Liver (tissue), 9 donors: ENCODE data around the gene FRMD5. TPM values are rescaled to one million over a fixed set of nuclear protein-coding genes. Genes with fewer than 3 reads are reported as not detected.

Experiments used
- DNase-seq: peaks from one replicate; pipeline ENCODE4 v3.0.0-alpha.2; 2017; ENCODE audit warnings: low spot score
- H3K27ac ChIP-seq, 2 donors: one replicate each; pipeline ENCODE4 v1.7.0; 2013; ENCODE audit warnings: inconsistent platforms in 2 of 2, low read length in 2 of 2, control low read depth in 1 of 2, low read depth in 1 of 2, mild to moderate bottlenecking in 1 of 2
- H3K27me3 ChIP-seq, 4 donors: one replicate each; pipeline versions ENCODE4 v1.6.1 to v1.7.0; 2013; ENCODE audit warnings: low read length in 3 of 4, inconsistent platforms in 1 of 4, mild to moderate bottlenecking in 1 of 4, moderate library complexity in 1 of 4; ENCODE audit not compliant: control insufficient read depth in 4 of 4, insufficient read depth in 4 of 4
- H3K36me3 ChIP-seq, 4 donors: one replicate each; pipeline versions ENCODE4 v1.6.1 to v1.7.0; 2013; ENCODE audit warnings: low read length in 3 of 4, mild to moderate bottlenecking in 3 of 4, low read depth in 1 of 4, moderate library complexity in 1 of 4; ENCODE audit not compliant: control insufficient read depth in 4 of 4, insufficient read depth in 3 of 4
- H3K4me1 ChIP-seq, 4 donors: one replicate each; pipeline versions ENCODE4 v1.6.1 to v1.7.0; 2013; ENCODE audit warnings: low read length in 3 of 4, mild to moderate bottlenecking in 3 of 4, moderate library complexity in 1 of 4; ENCODE audit not compliant: control insufficient read depth in 4 of 4, insufficient read depth in 4 of 4
- H3K4me3 ChIP-seq, 3 donors: one replicate each; pipeline versions ENCODE4 v1.6.1 to v1.7.0; 2013; ENCODE audit warnings: low read length in 3 of 3, control low read depth in 1 of 3, low read depth in 1 of 3, mild to moderate bottlenecking in 1 of 3
- H3K9ac ChIP-seq, 2 donors: one replicate each; pipeline ENCODE4 v1.7.0; 2013; ENCODE audit warnings: low read length in 2 of 2, mild to moderate bottlenecking in 2 of 2, moderate library complexity in 2 of 2, control low read depth in 1 of 2, low read depth in 1 of 2
- H3K9me3 ChIP-seq, 4 donors: one replicate each; pipeline versions ENCODE4 v1.6.1 to v1.7.0; 2013; ENCODE audit warnings: low read length in 3 of 4; ENCODE audit not compliant: control insufficient read depth in 4 of 4
- CTCF ChIP-seq: fragments of 150-350 bp; IDR thresholded peaks from 2 replicates; pipeline ENCODE4 v1.5.1; 2017; ENCODE audit warnings: improper control_type of control experiment, low read depth, low read length; ENCODE audit not compliant: missing input control
- EGR1 ChIP-seq, 2 donors: IDR thresholded peaks; 2 replicates each; pipeline ENCODE4 v1.6.1; 2016 to 2018; ENCODE audit warnings: antibody characterized with exemption in 2 of 2, low read depth in 2 of 2
- FOXA1 ChIP-seq: IDR thresholded peaks from 2 replicates; pipeline ENCODE4 v1.6.1; 2016; ENCODE audit warnings: antibody characterized with exemption
- FOXA2 ChIP-seq: IDR thresholded peaks from 2 replicates; pipeline ENCODE4 v1.6.1; 2016; ENCODE audit warnings: antibody characterized with exemption
- GABPA ChIP-seq, 2 donors: IDR thresholded peaks in 1 of 2; conservative IDR thresholded peaks in 1 of 2; 2 replicates each; pipeline ENCODE4 v1.6.1; 2016; ENCODE audit warnings: antibody characterized with exemption in 2 of 2, mild to moderate bottlenecking in 1 of 2, moderate library complexity in 1 of 2
- HNF4A ChIP-seq, 2 donors: conservative IDR thresholded peaks; 2 replicates each; pipeline ENCODE4 v1.6.1; 2016; ENCODE audit warnings: antibody characterized with exemption in 2 of 2, mild to moderate bottlenecking in 2 of 2
- HNF4G ChIP-seq: IDR thresholded peaks from 2 replicates; pipeline ENCODE4 v1.6.1; 2016; ENCODE audit warnings: antibody characterized with exemption
- JUND ChIP-seq, 2 donors: IDR thresholded peaks; 2 replicates each; pipeline ENCODE4 v1.6.1; 2016; ENCODE audit warnings: antibody characterized with exemption in 2 of 2
- NR2F2 ChIP-seq: IDR thresholded peaks from 2 replicates; pipeline ENCODE4 v1.6.1; 2016; ENCODE audit warnings: antibody characterized with exemption
- RAD21 ChIP-seq, 2 donors: IDR thresholded peaks; 2 replicates each; pipeline ENCODE4 v1.6.1; 2016; ENCODE audit warnings: antibody characterized with exemption in 2 of 2, mild to moderate bottlenecking in 2 of 2
- RXRA ChIP-seq, 2 donors: IDR thresholded peaks; 2 replicates each; pipeline ENCODE4 v1.6.1; 2017 to 2018; ENCODE audit warnings: antibody characterized with exemption in 2 of 2, mild to moderate bottlenecking in 1 of 2
- SP1 ChIP-seq: IDR thresholded peaks from 2 replicates; pipeline ENCODE4 v1.6.1; 2018; ENCODE audit warnings: antibody characterized with exemption, mild to moderate bottlenecking
- TAF1 ChIP-seq: conservative IDR thresholded peaks from 2 replicates; pipeline ENCODE4 v1.6.1; 2016; ENCODE audit warnings: antibody characterized with exemption, mild to moderate bottlenecking
- YY1 ChIP-seq: IDR thresholded peaks from 2 replicates; pipeline ENCODE4 v1.6.1; 2016; ENCODE audit warnings: antibody characterized with exemption, mild to moderate bottlenecking
- ZBTB33 ChIP-seq: IDR thresholded peaks from 2 replicates; pipeline ENCODE4 v1.6.1; 2016; ENCODE audit warnings: antibody characterized with exemption
- whole genome bisulfite sequencing: extraction: QIAGEN DNeasy Blood & Tissue Kit; methylation state at CpG from one replicate; pipeline ENCODE4 v1.1.7; 2013; 5-methylcytosine and 5-hydroxymethylcytosine counted together
- polyA plus RNA-seq, 2 donors: library from polyadenylated mRNA; stranded (reverse) in 1 of 2; unstranded in 1 of 2; fragments of 200-250 nt in 1 of 2; fragments of >200 nt in 1 of 2; fragmentation: Nextera tagmentation in 1 of 2; extraction: Ambion mirVana in 1 of 2; gene quantifications; one replicate each; pipeline versions ENCODE4 v1.2.1 to v1.2.3, GENCODE V29; 2013 to 2015
- total RNA-seq, 2 donors: library from RNA; depleted of rRNA; stranded (reverse); fragments of >200 nt; gene quantifications; one replicate each; pipeline ENCODE4 v1.2.3, GENCODE V29; 2014
- TF ChIP-seq, protein P1 (sequence below): IDR thresholded peaks from 2 replicates; pipeline ENCODE4 v1.6.1; 2016; ENCODE audit warnings: antibody characterized with exemption, mild to moderate bottlenecking
- TF ChIP-seq, protein P2 (sequence below): IDR thresholded peaks from 2 replicates; pipeline ENCODE4 v1.6.1; 2016; ENCODE audit warnings: antibody characterized with exemption
- TF ChIP-seq, protein P3 (sequence below): IDR thresholded peaks from 2 replicates; pipeline ENCODE4 v1.6.1; 2016; ENCODE audit warnings: antibody characterized with exemption
- donor health status: healthy.
- donor health status: healthy.
- donor health status: healthy.
- donor health status: healthy.
- donor health status: healthy.

Gene FRMD5
- total and polyA plus RNA-seq, 4 donors: 0.01 to 0.25 TPM; not detected in 2

- Histone ChIP-seq H3K9ac (no peak overlapping the region), H3K4me1 (no peaks in the 10 kb centered on the region), H3K36me3 (no peaks in the 10 kb centered on the region), H3K9me3 (no peaks in the 10 kb centered on the region), H3K4me3 (no peak overlapping the region), H3K27me3 (no peaks in the 10 kb centered on the region), H3K27ac (no peak overlapping the region)
- no peak for DNase-seq
- TF ChIP-seq, protein P1, sequence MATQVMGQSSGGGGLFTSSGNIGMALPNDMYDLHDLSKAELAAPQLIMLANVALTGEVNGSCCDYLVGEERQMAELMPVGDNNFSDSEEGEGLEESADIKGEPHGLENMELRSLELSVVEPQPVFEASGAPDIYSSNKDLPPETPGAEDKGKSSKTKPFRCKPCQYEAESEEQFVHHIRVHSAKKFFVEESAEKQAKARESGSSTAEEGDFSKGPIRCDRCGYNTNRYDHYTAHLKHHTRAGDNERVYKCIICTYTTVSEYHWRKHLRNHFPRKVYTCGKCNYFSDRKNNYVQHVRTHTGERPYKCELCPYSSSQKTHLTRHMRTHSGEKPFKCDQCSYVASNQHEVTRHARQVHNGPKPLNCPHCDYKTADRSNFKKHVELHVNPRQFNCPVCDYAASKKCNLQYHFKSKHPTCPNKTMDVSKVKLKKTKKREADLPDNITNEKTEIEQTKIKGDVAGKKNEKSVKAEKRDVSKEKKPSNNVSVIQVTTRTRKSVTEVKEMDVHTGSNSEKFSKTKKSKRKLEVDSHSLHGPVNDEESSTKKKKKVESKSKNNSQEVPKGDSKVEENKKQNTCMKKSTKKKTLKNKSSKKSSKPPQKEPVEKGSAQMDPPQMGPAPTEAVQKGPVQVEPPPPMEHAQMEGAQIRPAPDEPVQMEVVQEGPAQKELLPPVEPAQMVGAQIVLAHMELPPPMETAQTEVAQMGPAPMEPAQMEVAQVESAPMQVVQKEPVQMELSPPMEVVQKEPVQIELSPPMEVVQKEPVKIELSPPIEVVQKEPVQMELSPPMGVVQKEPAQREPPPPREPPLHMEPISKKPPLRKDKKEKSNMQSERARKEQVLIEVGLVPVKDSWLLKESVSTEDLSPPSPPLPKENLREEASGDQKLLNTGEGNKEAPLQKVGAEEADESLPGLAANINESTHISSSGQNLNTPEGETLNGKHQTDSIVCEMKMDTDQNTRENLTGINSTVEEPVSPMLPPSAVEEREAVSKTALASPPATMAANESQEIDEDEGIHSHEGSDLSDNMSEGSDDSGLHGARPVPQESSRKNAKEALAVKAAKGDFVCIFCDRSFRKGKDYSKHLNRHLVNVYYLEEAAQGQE: no peak
- TF ChIP-seq ZBTB33: no peak
- TF ChIP-seq, protein P2, sequence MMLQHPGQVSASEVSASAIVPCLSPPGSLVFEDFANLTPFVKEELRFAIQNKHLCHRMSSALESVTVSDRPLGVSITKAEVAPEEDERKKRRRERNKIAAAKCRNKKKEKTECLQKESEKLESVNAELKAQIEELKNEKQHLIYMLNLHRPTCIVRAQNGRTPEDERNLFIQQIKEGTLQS: no peak
- no peak for TF ChIP-seq FOXA2
- TF ChIP-seq, protein P3, sequence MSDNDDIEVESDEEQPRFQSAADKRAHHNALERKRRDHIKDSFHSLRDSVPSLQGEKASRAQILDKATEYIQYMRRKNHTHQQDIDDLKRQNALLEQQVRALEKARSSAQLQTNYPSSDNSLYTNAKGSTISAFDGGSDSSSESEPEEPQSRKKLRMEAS: no peak
- TF ChIP-seq CTCF: no peak
- TF ChIP-seq EGR1 (IDR thresholded peaks at IDR 0.05; ENCODE audit: low read depth in 2 of 2): no peak
- TF ChIP-seq GABPA (IDR thresholded peaks at IDR 0.05 in 1 of 2, conservative IDR thresholded peaks at IDR 0.05 in 1 of 2): no peak
- no peak for TF ChIP-seq HNF4A (conservative IDR thresholded peaks at IDR 0.05)
- no peak for TF ChIP-seq RAD21 (IDR thresholded peaks at IDR 0.05)
- TF ChIP-seq NR2F2: no peak
- no peak for TF ChIP-seq FOXA1
- no peak for TF ChIP-seq JUND (IDR thresholded peaks at IDR 0.05)
- no peak for TF ChIP-seq YY1
- no peak for TF ChIP-seq SP1
- TF ChIP-seq RXRA (IDR thresholded peaks at IDR 0.05): no peak
- TF ChIP-seq HNF4G: no peak
- TF ChIP-seq TAF1: no peak
- WGBS: 87% methylated on average over 2 of the region's 2 CpGs
Observed at GRCh38 chr15:44125879-44126278, 69.2 kb downstream of the FRMD5 start.
